IMR-90 (cell line): ENCODE results near the gene KCTD16. TPM values are rescaled to one million over a fixed set of nuclear protein-coding genes. Genes with fewer than 3 reads are reported as not detected.

Source experiments
- ATAC-seq: fragments of 200-7000 bp; cut with Tn5 transposase; 2 replicates; pipeline ENCODE4 v1.9.1; 2020; ENCODE audit warnings: low read depth, mild to moderate bottlenecking, moderate library complexity
- BruUV-seq: library from RNA; stranded (reverse); fragments of 400-500 nt; replicated peaks from 2 replicates; lab custom pipeline; 2021; lab: Mats Ljungman, UMichigan
- CTCF ChIA-PET: fragments of 300-600 bp; formaldehyde crosslinking; extraction: SDS; loops from one replicate; lab custom pipeline; 2021; ENCODE audit warnings: antibody characterized with exemption; lab: Yijun Ruan, JAX
- POLR2A ChIA-PET: fragments of 300-600 bp; sonication (Branson Sonifier 250); formaldehyde crosslinking; loops from one replicate; lab custom pipeline; 2022; ENCODE audit warnings: antibody characterized with exemption; ENCODE audit not compliant: unreplicated experiment; lab: Charles Lee
- DNase-seq: peaks from one replicate; pipeline ENCODE4 v3.0.0; 2013
- H2AFZ ChIP-seq: replicated peaks from 2 replicates; pipeline ENCODE3; 2013; ENCODE audit warnings: low read length, mild to moderate bottlenecking; ENCODE audit not compliant: poor library complexity
- H2AK5ac ChIP-seq: 2 replicates; pipeline ENCODE4 v1.6.1; 2013; ENCODE audit warnings: low read depth, low read length, inconsistent platforms
- H2AK9ac ChIP-seq: replicated peaks from 2 replicates; pipeline ENCODE3; 2013; ENCODE audit warnings: mild to moderate bottlenecking, low read depth, low read length, moderate library complexity; ENCODE audit not compliant: poor library complexity
- H2BK120ac ChIP-seq: 2 replicates; pipeline ENCODE4 v1.6.1; 2013; ENCODE audit warnings: low read depth, low read length, inconsistent platforms
- H2BK15ac ChIP-seq: 3 replicates; pipeline ENCODE4 v1.6.1; 2013; ENCODE audit warnings: low read depth, low read length, inconsistent platforms
- H2BK20ac ChIP-seq: 2 replicates; pipeline ENCODE4 v1.6.1; 2013; ENCODE audit warnings: low read depth, mild to moderate bottlenecking, inconsistent platforms, low read length, moderate library complexity
- H2BK5ac ChIP-seq: 2 replicates; pipeline ENCODE4 v1.6.1; 2013; ENCODE audit warnings: mild to moderate bottlenecking, low read depth, low read length, inconsistent platforms; ENCODE audit not compliant: poor library complexity, severe bottlenecking
- H3K14ac ChIP-seq: replicated peaks from 2 replicates; pipeline ENCODE4 v1.6.1; 2013; ENCODE audit warnings: low read depth, low read length, inconsistent platforms
- H3K18ac ChIP-seq: 2 replicates; pipeline ENCODE4 v1.6.1; 2013; ENCODE audit warnings: low read depth, low read length, control low read depth
- H3K23ac ChIP-seq: 2 replicates; pipeline ENCODE4 v1.6.1; 2013; ENCODE audit warnings: low read depth, low read length, inconsistent platforms
- H3K27ac ChIP-seq: 2 replicates; pipeline ENCODE4 v1.5.1; 2013; ENCODE audit warnings: mild to moderate bottlenecking, control low read depth, low read length; ENCODE audit not compliant: insufficient read depth
- H3K27me3 ChIP-seq: 2 replicates; pipeline ENCODE4 v1.6.1; 2013; ENCODE audit warnings: low read length; ENCODE audit not compliant: control insufficient read depth, insufficient read depth
- H3K36me3 ChIP-seq: 2 replicates; pipeline ENCODE4 v1.6.1; 2013; ENCODE audit warnings: low read length, mixed read lengths; ENCODE audit not compliant: control insufficient read depth, insufficient read depth
- H3K4ac ChIP-seq: 2 replicates; pipeline ENCODE4 v1.6.1; 2013; ENCODE audit warnings: low read depth, low read length, inconsistent platforms
- H3K4me1 ChIP-seq: 2 replicates; pipeline ENCODE4 v1.6.1; 2013; ENCODE audit warnings: low read length, mixed read lengths; ENCODE audit not compliant: control insufficient read depth, insufficient read depth
- H3K4me2 ChIP-seq: 2 replicates; pipeline ENCODE4 v1.6.1; 2013; ENCODE audit warnings: low read depth, mild to moderate bottlenecking, control low read depth, low read length, moderate library complexity
- H3K4me3 ChIP-seq: 2 replicates; pipeline ENCODE4 v1.5.1; 2013; ENCODE audit warnings: low read depth, mild to moderate bottlenecking, control low read depth, low read length, moderate library complexity; ENCODE audit not compliant: insufficient read depth
- H3K56ac ChIP-seq: 2 replicates; pipeline ENCODE4 v1.6.1; 2013; ENCODE audit warnings: low read length, inconsistent platforms; ENCODE audit not compliant: insufficient read depth; ENCODE audit errors: extremely low read depth
- H3K79me1 ChIP-seq, 2 experiments: 2 replicates each; pipeline ENCODE4 v1.6.1; 2013; ENCODE audit warnings: low read length in 2 of 2, inconsistent platforms in 1 of 2, low read depth in 1 of 2
- H3K9ac ChIP-seq: 2 replicates; pipeline ENCODE4 v1.6.1; 2013; ENCODE audit warnings: low read depth, low read length, control low read depth
- H3K9me1 ChIP-seq: 2 replicates; pipeline ENCODE4 v1.6.1; 2013; ENCODE audit warnings: low read length, inconsistent platforms; ENCODE audit not compliant: insufficient read depth
- H3K9me3 ChIP-seq: 2 replicates; pipeline ENCODE4 v1.6.1; 2013; ENCODE audit warnings: low read length; ENCODE audit not compliant: control insufficient read depth, insufficient read depth
- H4K20me1 ChIP-seq: 2 replicates; pipeline ENCODE4 v1.6.1; 2013; ENCODE audit warnings: low read length, inconsistent platforms; ENCODE audit not compliant: insufficient read depth
- H4K5ac ChIP-seq: 2 replicates; pipeline ENCODE4 v1.6.1; 2013; ENCODE audit warnings: mild to moderate bottlenecking, low read depth, low read length, control low read depth
- H4K8ac ChIP-seq, 2 experiments: 2 replicates each; pipeline ENCODE4 v1.6.1; 2013; ENCODE audit warnings: low read depth in 2 of 2, low read length in 2 of 2, control low read depth in 1 of 2, inconsistent platforms in 1 of 2
- H4K91ac ChIP-seq: 2 replicates; pipeline ENCODE4 v1.6.1; 2013; ENCODE audit warnings: low read depth, low read length, inconsistent platforms; ENCODE audit not compliant: insufficient read depth
- BHLHE40 ChIP-seq: fragments of 150-350 bp; IDR thresholded peaks from 2 replicates; pipeline ENCODE4 v1.6.1; 2016; ENCODE audit warnings: mild to moderate bottlenecking, low read depth, low read length
- CEBPB ChIP-seq: IDR thresholded peaks from 2 replicates; pipeline ENCODE4 v1.6.1; 2012; ENCODE audit warnings: low read depth, low read length, improper control_type of control experiment
- CHD1 ChIP-seq: IDR thresholded peaks from 2 replicates; pipeline ENCODE4 v1.6.1; 2012; ENCODE audit warnings: low read depth, low read length, improper control_type of control experiment
- CTCF ChIP-seq: conservative IDR thresholded peaks from 2 replicates; pipeline ENCODE4 v1.5.1; 2012; ENCODE audit warnings: mild to moderate bottlenecking, low read depth, low read length, improper control_type of control experiment
- FOS ChIP-seq: fragments of 150-350 bp; IDR thresholded peaks from 2 replicates; pipeline ENCODE4 v1.6.1; 2016; ENCODE audit warnings: low read depth, low read length
- MAFK ChIP-seq: IDR thresholded peaks from 2 replicates; pipeline ENCODE4 v1.6.1; 2012; ENCODE audit warnings: low read depth, low read length, improper control_type of control experiment
- MAZ ChIP-seq: IDR thresholded peaks from 2 replicates; pipeline ENCODE4 v1.6.1; 2012; ENCODE audit warnings: low read depth, mild to moderate bottlenecking, low read length, improper control_type of control experiment, moderate library complexity, borderline replicate concordance
- MXI1 ChIP-seq: IDR thresholded peaks from 2 replicates; pipeline ENCODE4 v1.6.1; 2012; ENCODE audit warnings: low read depth, mild to moderate bottlenecking, low read length, moderate library complexity, borderline replicate concordance
- NFE2L2 ChIP-seq: fragments of 150-350 bp; IDR thresholded peaks from 2 replicates; pipeline ENCODE4 v1.6.1; 2016; ENCODE audit warnings: low read depth, mild to moderate bottlenecking, low read length
- POLR2A ChIP-seq: IDR thresholded peaks from 2 replicates; pipeline ENCODE4 v1.6.1; 2012; ENCODE audit warnings: mild to moderate bottlenecking, low read depth, low read length
- RAD21 ChIP-seq: IDR thresholded peaks from 2 replicates; pipeline ENCODE4 v1.6.1; 2012; ENCODE audit warnings: low read length, improper control_type of control experiment
- RCOR1 ChIP-seq: IDR thresholded peaks from 2 replicates; pipeline ENCODE4 v1.6.1; 2012; ENCODE audit warnings: mild to moderate bottlenecking, low read length, improper control_type of control experiment; ENCODE audit not compliant: insufficient replicate concordance
- RFX5 ChIP-seq: IDR thresholded peaks from 2 replicates; pipeline ENCODE4 v1.8.0; 2012; ENCODE audit warnings: low read depth, mild to moderate bottlenecking, low read length, moderate library complexity
- SMC3 ChIP-seq: fragments of 150-350 bp; IDR thresholded peaks from 2 replicates; pipeline ENCODE4 v1.6.1; 2016; ENCODE audit warnings: low read depth, mild to moderate bottlenecking, antibody characterized with exemption, low read length, moderate library complexity
- WGBS, 2 experiments: methylation state at CpG; one replicate each; pipeline versions ENCODE4 v1.1.5 to v1.1.7; 2013; ENCODE audit warnings: missing lambda C conversion rate in 2 of 2; ENCODE audit not compliant: insufficient read length in 1 of 2; ENCODE audit errors: extremely low coverage in 2 of 2; 5-methylcytosine and 5-hydroxymethylcytosine counted together
- dilution Hi-C: fragments of 300-500 bp; cut with HindIII; formaldehyde crosslinking; loops from one replicate; pipeline ENCODE4 v1.14.3; 2018; ENCODE audit warnings: low sequenced_read_pairs; ENCODE audit not compliant: unreplicated experiment
- in situ Hi-C: fragments of 300-500 bp; cut with MboI; formaldehyde crosslinking; loops from 3 replicates; pipeline ENCODE4 v1.14.3; 2019; ENCODE audit warnings: low sequenced_read_pairs, inconsistent platforms, mixed read lengths
- intact Hi-C: fragments of 100-400 bp; cut with micrococcal nuclease; formaldehyde crosslinking; loops from 2 replicates; pipeline ENCODE4 v1.10.0; 2022
- polyA plus RNA-seq, 3 experiments: library from polyadenylated mRNA; depleted of rRNA; stranded (reverse); fragments of >200 nt; gene quantifications; 2 replicates each; pipeline ENCODE4 v1.2.3, GENCODE V29; 2012; ENCODE audit warnings: low replicate concordance in 1 of 3
- total RNA-seq: library from RNA; depleted of rRNA; stranded (reverse); fragments of >200 nt; gene quantifications from 2 replicates; pipeline ENCODE4 v1.2.3, GENCODE V29; 2012
- TF ChIP-seq, protein P1 (sequence below): fragments of 150-350 bp; IDR thresholded peaks from 2 replicates; pipeline ENCODE4 v1.6.1; 2017; ENCODE audit warnings: mild to moderate bottlenecking, antibody characterized with exemption, low read length, low read depth
- TF ChIP-seq, protein P2 (sequence below): fragments of 150-350 bp; IDR thresholded peaks from 2 replicates; pipeline ENCODE4 v1.6.1; 2016; ENCODE audit warnings: low read depth, mild to moderate bottlenecking, low read length, moderate library complexity, borderline replicate concordance

The KCTD16 gene
- total and polyA plus RNA-seq, 2 of the 4 experiments (the other 2 are of a cell fraction) = 0.43 to 1.1 TPM

- WGBS, 2 experiments = no CpG with 5 or more reads among the region's 1 CpG
Observed at GRCh38 chr5:144525000-144525399, 354.3 kb downstream of the KCTD16 start.

More at GRCh38 chr5:144525000-144525399, 354.3 kb downstream of the KCTD16 start:
- ChIA-PET CTCF (interaction anchor here (0.7 kb wide), 1 partner anchor 435 kb away, joined by 3 read pairs; no protein-coding TSS in a partner anchor), POLR2A (no interaction called here)
- Histone ChIP-seq H4K20me1 (no peaks in the 10 kb centered on the region), H2BK15ac (no peak overlapping the region), H4K91ac (no peak overlapping the region), H3K14ac (no peak overlapping the region), H3K9me1 (no peaks in the 10 kb centered on the region), H4K5ac (no peak overlapping the region), H3K9me3 (no peaks in the 10 kb centered on the region), H3K56ac (no peak overlapping the region), H3K4ac (no peak overlapping the region), H2AK5ac (no peak overlapping the region), H3K4me3 (no peak overlapping the region), H3K79me1 (no peaks in the 10 kb centered on the region), H4K8ac (no peak overlapping the region), H3K27me3 (no peaks in the 10 kb centered on the region), H3K27ac (no peak overlapping the region), H2BK5ac (no peak overlapping the region), H3K36me3 (no peaks in the 10 kb centered on the region), H2BK120ac (no peak overlapping the region), H2AK9ac (no peak overlapping the region), H2AFZ (no peak overlapping the region), H3K23ac (no peak overlapping the region), H3K18ac (no peak overlapping the region), H3K4me1 (no peaks in the 10 kb centered on the region), H2BK20ac (no peak overlapping the region), H3K4me2 (no peak overlapping the region), H3K9ac (no peak overlapping the region)
- DNase-seq (no peak), ATAC-seq (no peak)
- TF ChIP-seq MAZ = no peak
- TF ChIP-seq MXI1 = no peak
- TF ChIP-seq POLR2A = no peak
- TF ChIP-seq BHLHE40 = no peak
- TF ChIP-seq CTCF = no peak
- no peak for TF ChIP-seq CHD1
- no peak for TF ChIP-seq NFE2L2
- TF ChIP-seq SMC3 = no peak
- no peak for TF ChIP-seq MAFK
- TF ChIP-seq, protein P1, sequence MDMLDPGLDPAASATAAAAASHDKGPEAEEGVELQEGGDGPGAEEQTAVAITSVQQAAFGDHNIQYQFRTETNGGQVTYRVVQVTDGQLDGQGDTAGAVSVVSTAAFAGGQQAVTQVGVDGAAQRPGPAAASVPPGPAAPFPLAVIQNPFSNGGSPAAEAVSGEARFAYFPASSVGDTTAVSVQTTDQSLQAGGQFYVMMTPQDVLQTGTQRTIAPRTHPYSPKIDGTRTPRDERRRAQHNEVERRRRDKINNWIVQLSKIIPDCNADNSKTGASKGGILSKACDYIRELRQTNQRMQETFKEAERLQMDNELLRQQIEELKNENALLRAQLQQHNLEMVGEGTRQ = no peak
- TF ChIP-seq, protein P2, sequence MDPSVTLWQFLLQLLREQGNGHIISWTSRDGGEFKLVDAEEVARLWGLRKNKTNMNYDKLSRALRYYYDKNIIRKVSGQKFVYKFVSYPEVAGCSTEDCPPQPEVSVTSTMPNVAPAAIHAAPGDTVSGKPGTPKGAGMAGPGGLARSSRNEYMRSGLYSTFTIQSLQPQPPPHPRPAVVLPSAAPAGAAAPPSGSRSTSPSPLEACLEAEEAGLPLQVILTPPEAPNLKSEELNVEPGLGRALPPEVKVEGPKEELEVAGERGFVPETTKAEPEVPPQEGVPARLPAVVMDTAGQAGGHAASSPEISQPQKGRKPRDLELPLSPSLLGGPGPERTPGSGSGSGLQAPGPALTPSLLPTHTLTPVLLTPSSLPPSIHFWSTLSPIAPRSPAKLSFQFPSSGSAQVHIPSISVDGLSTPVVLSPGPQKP = no peak
- no peak for TF ChIP-seq FOS
- no peak for TF ChIP-seq CEBPB
- no peak for TF ChIP-seq RCOR1
- TF ChIP-seq RAD21 = no peak
- no peak for TF ChIP-seq RFX5
- intact Hi-C loops (no loop called here), dilution Hi-C loops (no loop called here), in situ Hi-C loops (no loop called here)
- no TSS peak for BruUV-seq
